Ectodermal cell (in vitro differentiated cells): Measurements from ENCODE around the gene CFAP61.
"Not testable (repeated sequence)": the region's sequence is repeated elsewhere in the genome, so short reads cannot be mapped to it uniquely, and the experiment has no call there.

Experiments
- H3K27ac ChIP-seq: 2 replicates; pipeline ENCODE4 v1.7.0; 2013; ENCODE audit warnings: mild to moderate bottlenecking, low read depth, low read length; ENCODE audit not compliant: insufficient read depth, poor library complexity, severe bottlenecking
- H3K27me3 ChIP-seq: 2 replicates; pipeline ENCODE4 v1.7.0; 2013; ENCODE audit warnings: mild to moderate bottlenecking, low read length; ENCODE audit not compliant: insufficient read depth, control insufficient read depth, poor library complexity, severe bottlenecking
- H3K36me3 ChIP-seq: one replicate; pipeline ENCODE4 v1.7.0; 2013; ENCODE audit warnings: low read length; ENCODE audit not compliant: control insufficient read depth, insufficient read depth
- H3K4me1 ChIP-seq: one replicate; pipeline ENCODE4 v1.7.0; 2013; ENCODE audit warnings: low read length; ENCODE audit not compliant: control insufficient read depth, insufficient read depth
- H3K4me3 ChIP-seq: 2 replicates; pipeline ENCODE4 v1.7.0; 2013; ENCODE audit warnings: low read depth, low read length, control low read depth; ENCODE audit not compliant: insufficient read depth
- H3K9me3 ChIP-seq: 2 replicates; pipeline ENCODE4 v1.7.0; 2013; ENCODE audit warnings: mild to moderate bottlenecking, low read length, moderate library complexity; ENCODE audit not compliant: control insufficient read depth
- WGBS, 2 experiments: methylation state at CpG; one replicate each; pipeline ENCODE4 v1.1.7; 2013; ENCODE audit warnings: missing lambda C conversion rate in 2 of 2; 5-methylcytosine and 5-hydroxymethylcytosine counted together

Gene CFAP61

DNA sequence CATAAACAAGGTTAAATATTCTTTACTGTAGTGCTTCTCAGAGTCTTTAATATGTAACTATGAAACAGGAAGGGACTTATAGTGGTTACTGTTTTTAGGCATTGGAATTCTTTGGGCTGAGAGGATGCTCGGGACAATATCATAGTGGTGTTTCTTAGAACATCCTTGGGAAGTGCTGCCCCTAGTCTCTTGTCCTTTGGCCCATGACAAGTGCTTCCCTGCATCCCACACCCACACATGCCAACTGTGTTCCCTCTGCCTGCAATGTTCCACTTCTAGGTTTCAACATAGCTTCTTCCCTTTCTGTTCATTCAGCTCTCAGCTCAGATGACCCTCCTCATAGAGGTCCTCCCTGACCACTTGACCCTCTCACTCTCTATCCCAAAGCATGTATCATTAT is 37.6 kb downstream of the CFAP61 start:
- WGBS, 2 experiments, result 83 to 100% methylated on average over 1 of the region's 1 CpG
- no peak overlapping the region for H3K4me3 ChIP-seq
- no peak overlapping the region for H3K27ac ChIP-seq
- H3K36me3 ChIP-seq, result no peaks in the 10 kb centered on the region
- no peaks in the 10 kb centered on the region for H3K27me3 ChIP-seq
- no peaks in the 10 kb centered on the region for H3K9me3 ChIP-seq
- H3K4me1 ChIP-seq, result no peaks in the 10 kb centered on the region

DNA sequence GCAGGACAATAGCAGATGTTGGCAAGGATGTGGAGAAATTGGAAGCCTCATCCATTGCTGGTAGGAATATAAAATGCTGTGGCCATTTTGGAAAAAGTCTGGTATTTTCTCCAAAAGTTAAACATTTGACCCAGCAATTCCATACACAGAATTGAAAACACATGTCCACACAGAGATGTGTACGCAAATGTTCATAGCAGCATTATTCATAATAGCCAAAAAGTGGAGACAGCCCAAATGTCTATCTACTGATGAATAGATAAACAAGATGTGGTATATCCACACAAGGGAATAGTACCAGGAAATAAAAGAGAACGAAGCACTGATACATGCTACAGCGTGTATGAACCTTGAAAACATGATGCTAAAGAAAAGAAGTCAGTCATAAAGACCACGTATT is 40.5 kb downstream of the CFAP61 start:
- Histone ChIP-seq H3K36me3 (no peaks in the 10 kb centered on the region), H3K4me1 (no peaks in the 10 kb centered on the region), H3K4me3 (no peak overlapping the region), H3K27ac (no peak overlapping the region), H3K27me3 (no peaks in the 10 kb centered on the region), H3K9me3 (no peaks in the 10 kb centered on the region)
- WGBS, 2 experiments, result 92 to 96% methylated on average over 4 of the region's 4 CpGs

DNA sequence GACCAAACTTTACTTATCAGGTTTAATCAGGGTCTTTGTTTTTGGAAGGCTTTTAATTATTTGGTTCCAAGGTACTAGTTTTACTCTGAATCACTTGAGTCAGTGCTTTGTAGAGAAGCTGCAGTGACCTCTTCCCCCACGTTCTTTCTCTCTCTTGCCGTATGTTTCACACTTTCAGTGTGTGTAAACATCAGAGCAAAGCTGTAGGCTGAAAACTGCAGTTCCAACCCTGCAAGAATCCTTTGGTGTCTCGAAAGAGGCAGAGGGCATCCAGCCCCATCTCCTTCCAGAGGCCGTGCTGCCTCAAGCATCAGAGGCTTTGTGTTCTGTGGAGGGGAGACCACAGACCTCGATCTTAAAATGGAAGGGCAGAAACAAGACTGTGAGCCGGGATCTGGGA is 42.1 kb downstream of the CFAP61 start:
- no peaks in the 10 kb centered on the region for H3K9me3 ChIP-seq
- no peak overlapping the region for H3K4me3 ChIP-seq
- 94 to 95% methylated on average over 6 of the region's 6 CpGs for WGBS, 2 experiments
- no peak overlapping the region for H3K27ac ChIP-seq
- no peaks in the 10 kb centered on the region for H3K27me3 ChIP-seq
- H3K4me1 ChIP-seq, result no peaks in the 10 kb centered on the region
- H3K36me3 ChIP-seq, result no peaks in the 10 kb centered on the region

GRCh38 chr20:20095114-20095872 is 43.0 kb downstream of the CFAP61 start:
- Histone ChIP-seq H3K9me3 (no peaks in the 10 kb centered on the region), H3K4me1 (no peaks in the 10 kb centered on the region), H3K36me3 (no peaks in the 10 kb centered on the region), H3K27me3 (no peaks in the 10 kb centered on the region), H3K4me3 (no peak overlapping the region), H3K27ac (no peak overlapping the region)
- WGBS, 2 experiments, result 93 to 94% methylated on average over 10 of the region's 10 CpGs

- Histone ChIP-seq H3K4me3 (no peak overlapping the region), H3K27me3 (no peaks in the 10 kb centered on the region), H3K27ac (no peak overlapping the region), H3K9me3 (no peaks in the 10 kb centered on the region), H3K36me3 (no peaks in the 10 kb centered on the region), H3K4me1 (no peaks in the 10 kb centered on the region)
- WGBS, 2 experiments, result 94 to 97% methylated on average over 11 of the region's 11 CpGs
Measured at GRCh38 chr20:20096421-20096820, 44.1 kb downstream of the CFAP61 start.

- H3K9me3 ChIP-seq, result no peaks in the 10 kb centered on the region
- no peaks in the 10 kb centered on the region for H3K4me1 ChIP-seq
- no peak overlapping the region for H3K4me3 ChIP-seq
- H3K27ac ChIP-seq, result no peak overlapping the region
- H3K27me3 ChIP-seq, result no peaks in the 10 kb centered on the region
- H3K36me3 ChIP-seq, result no peaks in the 10 kb centered on the region
Measured at GRCh38 chr20:20100881-20101280, 48.5 kb downstream of the CFAP61 start.

DNA sequence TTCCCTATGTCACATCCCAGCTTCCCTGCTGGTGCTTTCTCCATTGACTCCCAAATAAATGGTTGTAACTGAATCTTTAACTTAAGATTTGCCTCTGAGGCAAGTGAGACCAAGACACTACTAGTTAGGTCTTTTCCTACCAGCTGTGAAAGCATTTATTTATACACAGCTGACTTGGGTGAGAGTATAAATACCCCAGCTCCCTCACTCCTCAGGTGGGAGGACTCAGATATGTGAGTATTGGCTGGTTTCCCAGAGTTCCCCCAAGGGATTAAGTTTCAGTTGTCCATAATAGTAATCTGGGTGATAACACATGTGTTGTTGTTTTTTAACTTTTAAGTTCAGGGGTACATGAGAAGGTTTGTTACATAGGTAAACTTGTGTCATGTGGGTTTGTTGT is 49.8 kb downstream of the CFAP61 start:
- no peaks in the 10 kb centered on the region for H3K36me3 ChIP-seq
- no peaks in the 10 kb centered on the region for H3K27me3 ChIP-seq
- no peak overlapping the region for H3K27ac ChIP-seq
- H3K4me1 ChIP-seq, result no peaks in the 10 kb centered on the region
- H3K9me3 ChIP-seq, result no peaks in the 10 kb centered on the region
- no peak overlapping the region for H3K4me3 ChIP-seq

DNA sequence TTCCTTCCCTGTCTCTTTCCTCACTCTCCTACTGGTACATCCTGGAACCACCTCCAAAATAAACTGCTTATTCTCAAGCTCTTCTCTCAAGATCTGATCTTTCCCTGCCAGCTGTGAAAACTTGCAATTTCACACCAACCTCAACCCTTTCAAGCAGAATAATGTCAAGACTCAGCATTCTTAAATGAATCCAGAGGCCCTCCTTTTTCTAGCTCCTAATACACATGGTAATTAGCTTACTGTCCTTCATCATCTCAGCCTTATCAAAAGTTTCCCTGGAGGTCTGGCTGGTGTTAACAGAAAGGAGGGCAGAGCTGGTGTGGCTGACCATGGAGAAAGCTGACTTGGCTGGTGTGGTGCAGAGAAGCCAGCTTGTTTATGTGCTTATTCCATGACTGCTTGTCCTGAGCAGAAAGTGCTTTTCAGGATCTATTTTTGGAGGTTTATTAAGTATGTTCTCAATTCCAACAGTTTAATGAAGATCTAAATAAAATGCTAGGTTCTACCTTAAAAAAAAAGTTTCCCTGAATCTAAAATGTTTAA is 50.5 kb downstream of the CFAP61 start:
- no peaks in the 10 kb centered on the region for H3K27me3 ChIP-seq
- no peaks in the 10 kb centered on the region for H3K9me3 ChIP-seq
- no peaks in the 10 kb centered on the region for H3K4me1 ChIP-seq
- no peak overlapping the region for H3K4me3 ChIP-seq
- no peak overlapping the region for H3K27ac ChIP-seq
- H3K36me3 ChIP-seq, result no peaks in the 10 kb centered on the region

GRCh38 chr20:20103486-20103885 is 51.2 kb downstream of the CFAP61 start:
- H3K4me1 ChIP-seq, result no peaks in the 10 kb centered on the region
- H3K27ac ChIP-seq, result no peak overlapping the region
- H3K4me3 ChIP-seq, result no peak overlapping the region
- H3K36me3 ChIP-seq, result no peaks in the 10 kb centered on the region
- whole genome bisulfite sequencing, 2 experiments, result 97% methylated on average over 2 of the region's 2 CpGs
- no peaks in the 10 kb centered on the region for H3K9me3 ChIP-seq
- H3K27me3 ChIP-seq, result no peaks in the 10 kb centered on the region

DNA sequence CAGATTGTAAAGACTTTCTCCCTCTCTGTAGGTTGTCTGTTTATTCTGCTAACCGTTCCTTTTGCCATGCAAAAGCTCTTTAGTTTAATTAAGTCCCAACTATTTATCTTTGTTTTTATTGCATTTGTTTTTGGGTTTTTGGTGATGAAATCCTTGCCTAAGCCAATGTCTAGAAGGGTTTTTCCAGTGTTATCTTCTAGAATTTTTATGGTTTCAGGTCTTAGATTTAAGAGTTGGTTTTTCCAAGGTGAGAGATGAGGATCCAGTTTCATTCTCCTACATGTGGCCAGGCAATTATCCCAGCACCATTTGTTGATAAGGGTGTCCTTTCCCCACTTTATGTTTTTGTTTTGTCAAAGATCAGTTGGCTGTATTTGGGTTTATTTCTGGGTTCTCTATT is 70.9 kb downstream of the CFAP61 start:
- not testable (repeated sequence) for H3K27me3 ChIP-seq, H3K27ac ChIP-seq, H3K4me1 ChIP-seq, H3K9me3 ChIP-seq, H3K4me3 ChIP-seq, H3K36me3 ChIP-seq
- no CpG with 5 or more reads among the region's 1 CpG for WGBS, 2 experiments

DNA sequence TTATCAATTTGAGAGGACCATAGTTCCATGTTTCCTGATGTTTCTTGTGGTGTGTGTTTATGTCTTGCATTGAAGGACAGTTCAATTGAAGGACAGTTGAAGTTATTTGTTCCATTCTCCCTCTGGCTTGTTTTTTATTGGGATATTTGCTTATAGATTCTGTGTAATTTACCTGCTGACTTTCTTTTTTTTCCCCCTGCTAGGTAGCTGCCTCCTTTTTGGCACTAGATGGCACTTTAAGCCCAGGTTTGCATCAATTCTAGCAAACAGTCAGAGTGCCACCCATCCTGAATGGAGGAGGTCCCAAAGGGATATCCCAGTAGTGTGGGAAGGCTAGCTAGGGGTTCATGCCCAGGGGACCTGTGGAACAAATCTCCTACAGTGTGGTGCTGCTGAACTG is 78.1 kb downstream of the CFAP61 start:
- no peak overlapping the region for H3K27ac ChIP-seq
- no peaks in the 10 kb centered on the region for H3K27me3 ChIP-seq
- H3K9me3 ChIP-seq, result no peaks in the 10 kb centered on the region
- no peaks in the 10 kb centered on the region for H3K4me1 ChIP-seq
- no peak overlapping the region for H3K4me3 ChIP-seq
- H3K36me3 ChIP-seq, result no peaks in the 10 kb centered on the region
